Subcutaneous adipose tissue (tissue), 4 donors: ENCODE measurements around the gene SPAG9. TPM values are rescaled to one million over a fixed set of nuclear protein-coding genes. Genes with fewer than 3 reads are reported as not detected.

ENCODE experiments used
- total RNA-seq, 4 donors: library from RNA; depleted of rRNA; stranded (reverse); fragments of >200 nt; gene quantifications; one replicate each; pipeline ENCODE4 v1.1.0, GENCODE V29; 2016
- TF ChIP-seq, protein P1 (sequence below): fragments of 450-650 bp; IDR thresholded peaks from one replicate; pipeline ENCODE4 v1.5.1; 2016; ENCODE audit warnings: low read depth, mild to moderate bottlenecking, control low read depth, antibody characterized with exemption, moderate library complexity

SPAG9 gene
- total RNA-seq, 4 donors from 2014 or later = 135 to 153 (median 150) TPM

DNA sequence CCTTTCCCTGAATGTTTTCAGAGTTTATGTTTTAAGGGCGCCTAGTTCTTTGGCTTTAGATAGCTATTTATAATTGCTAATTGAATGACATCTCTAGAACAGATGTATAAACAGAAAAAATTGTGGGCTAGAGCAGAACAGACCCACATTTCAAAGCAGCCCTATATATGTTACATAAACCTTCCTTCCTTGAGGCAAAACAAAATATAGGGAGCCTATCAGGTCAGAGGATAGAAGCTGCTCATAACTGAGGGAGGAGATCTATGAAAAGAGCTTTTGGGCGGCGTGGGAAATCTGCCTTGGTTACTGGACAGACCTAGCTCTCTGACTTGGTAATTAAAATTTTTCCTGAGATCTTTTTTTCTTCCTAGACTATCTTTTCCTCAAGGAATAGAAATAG is 68.4 kb downstream of the SPAG9 start:
- TF ChIP-seq, protein P1, sequence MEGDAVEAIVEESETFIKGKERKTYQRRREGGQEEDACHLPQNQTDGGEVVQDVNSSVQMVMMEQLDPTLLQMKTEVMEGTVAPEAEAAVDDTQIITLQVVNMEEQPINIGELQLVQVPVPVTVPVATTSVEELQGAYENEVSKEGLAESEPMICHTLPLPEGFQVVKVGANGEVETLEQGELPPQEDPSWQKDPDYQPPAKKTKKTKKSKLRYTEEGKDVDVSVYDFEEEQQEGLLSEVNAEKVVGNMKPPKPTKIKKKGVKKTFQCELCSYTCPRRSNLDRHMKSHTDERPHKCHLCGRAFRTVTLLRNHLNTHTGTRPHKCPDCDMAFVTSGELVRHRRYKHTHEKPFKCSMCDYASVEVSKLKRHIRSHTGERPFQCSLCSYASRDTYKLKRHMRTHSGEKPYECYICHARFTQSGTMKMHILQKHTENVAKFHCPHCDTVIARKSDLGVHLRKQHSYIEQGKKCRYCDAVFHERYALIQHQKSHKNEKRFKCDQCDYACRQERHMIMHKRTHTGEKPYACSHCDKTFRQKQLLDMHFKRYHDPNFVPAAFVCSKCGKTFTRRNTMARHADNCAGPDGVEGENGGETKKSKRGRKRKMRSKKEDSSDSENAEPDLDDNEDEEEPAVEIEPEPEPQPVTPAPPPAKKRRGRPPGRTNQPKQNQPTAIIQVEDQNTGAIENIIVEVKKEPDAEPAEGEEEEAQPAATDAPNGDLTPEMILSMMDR = no peak

DNA sequence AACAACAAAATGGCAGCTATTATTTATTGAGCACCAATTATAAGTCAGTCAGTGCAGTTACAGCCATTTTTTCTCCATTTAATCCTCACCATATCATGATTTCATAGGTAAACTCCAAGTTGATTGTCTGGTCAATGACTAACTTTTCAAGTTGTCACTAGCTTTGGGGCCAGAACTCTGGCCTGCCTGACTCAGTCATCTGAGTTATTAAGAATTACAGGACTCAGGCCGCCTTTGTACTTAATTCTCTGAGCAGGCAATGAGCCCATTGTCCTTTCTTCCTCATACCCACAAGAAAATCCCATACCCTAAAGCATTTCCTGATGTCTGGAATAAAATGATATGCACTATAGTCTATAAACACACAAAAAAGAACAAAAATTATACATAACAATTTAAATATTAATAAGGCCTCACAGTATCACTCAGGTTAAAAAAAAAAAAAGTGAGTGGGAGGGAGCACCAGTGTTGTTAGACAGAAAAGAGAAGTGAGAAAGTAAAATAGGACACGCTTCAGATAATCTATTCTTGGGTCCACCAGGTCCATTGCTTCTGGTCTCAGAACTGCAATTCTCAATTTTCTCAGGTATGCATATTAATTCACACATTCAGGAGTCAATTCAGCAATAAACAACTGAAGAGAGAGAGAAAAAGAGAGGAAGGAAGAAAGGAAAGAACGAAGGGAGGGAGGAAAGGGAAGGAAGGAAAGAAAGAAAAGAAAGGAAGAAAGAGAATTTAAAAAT is 70.2 kb downstream of the SPAG9 start:
- TF ChIP-seq, protein P1 = no peak

DNA sequence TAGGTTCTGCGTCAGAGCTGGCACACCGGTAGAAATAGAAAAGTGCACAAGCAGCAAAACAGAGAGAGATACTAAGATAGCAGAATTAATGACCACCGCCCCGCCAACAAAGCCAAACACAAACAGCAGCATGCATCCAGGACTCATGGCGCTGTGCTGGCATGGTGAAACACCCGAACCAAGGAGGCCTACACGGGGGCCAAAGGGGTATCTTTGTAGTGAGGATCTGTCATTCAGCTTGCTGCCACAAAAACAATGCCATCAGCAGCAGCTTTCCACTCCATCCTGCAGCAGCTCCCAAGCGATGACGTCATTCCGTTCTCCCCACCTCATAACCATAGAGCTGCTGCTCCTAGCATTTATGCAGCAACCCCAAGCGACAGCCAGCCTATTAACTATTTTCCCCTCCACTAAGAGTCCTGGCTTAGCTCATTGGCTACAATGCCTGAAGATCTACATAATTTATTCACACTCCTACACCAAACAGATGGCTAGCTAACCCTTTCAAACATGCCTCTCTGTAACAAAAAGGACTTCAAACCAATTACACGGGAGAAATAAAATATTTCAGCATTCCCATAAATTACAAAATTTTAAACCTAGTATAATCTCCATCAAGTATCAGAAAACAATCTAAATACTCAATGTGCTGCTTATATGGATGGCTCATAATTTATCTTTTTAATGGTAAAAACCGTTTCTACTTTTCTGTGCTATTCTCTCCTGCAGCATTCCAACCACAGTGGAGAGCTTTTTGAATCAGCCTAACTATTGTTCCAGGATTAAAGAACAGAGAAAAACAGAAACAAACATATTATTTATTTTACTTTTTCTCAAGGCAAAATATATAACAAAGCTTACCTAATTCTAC is 73.9 kb downstream of the SPAG9 start:
- TF ChIP-seq, protein P1 = no peak

DNA sequence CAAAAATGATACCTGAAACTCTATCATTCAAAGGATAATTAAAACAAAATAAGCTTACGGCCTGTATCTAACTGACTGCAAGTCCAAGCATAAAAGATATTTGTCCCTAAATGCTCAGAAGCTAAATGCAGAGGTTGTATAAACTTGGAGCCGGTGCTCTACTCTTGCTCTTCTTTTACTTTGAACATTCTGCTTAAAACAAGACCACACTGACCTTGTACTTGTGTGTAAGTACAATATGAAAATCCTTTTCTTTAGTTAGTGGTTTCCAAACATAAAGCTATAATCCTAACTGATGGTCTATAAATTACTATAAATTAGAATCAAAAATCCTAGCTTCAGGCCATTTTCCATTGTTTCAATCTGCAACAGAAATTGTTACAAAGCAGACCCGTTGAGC is 74.6 kb downstream of the SPAG9 start:
- TF ChIP-seq, protein P1 = no peak

DNA sequence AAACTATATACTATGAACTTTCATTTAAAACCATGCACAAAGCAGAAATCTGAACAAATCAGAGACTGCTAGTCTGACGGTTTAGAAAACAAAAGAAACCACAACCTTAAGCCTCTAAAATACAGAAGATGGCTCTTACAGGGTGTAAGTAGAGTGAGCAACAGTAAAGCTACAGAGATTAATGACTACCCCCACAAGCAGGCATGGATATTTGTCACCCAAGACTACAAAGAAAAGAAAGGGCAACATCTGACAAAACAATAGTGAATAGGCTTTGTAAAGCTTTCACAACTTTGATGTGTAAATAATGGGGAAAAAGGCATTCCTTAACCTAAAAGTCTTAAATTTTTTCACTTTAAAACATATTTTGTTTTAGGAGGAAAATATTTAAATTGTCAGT is 75.0 kb downstream of the SPAG9 start:
- TF ChIP-seq, protein P1 = no peak

DNA sequence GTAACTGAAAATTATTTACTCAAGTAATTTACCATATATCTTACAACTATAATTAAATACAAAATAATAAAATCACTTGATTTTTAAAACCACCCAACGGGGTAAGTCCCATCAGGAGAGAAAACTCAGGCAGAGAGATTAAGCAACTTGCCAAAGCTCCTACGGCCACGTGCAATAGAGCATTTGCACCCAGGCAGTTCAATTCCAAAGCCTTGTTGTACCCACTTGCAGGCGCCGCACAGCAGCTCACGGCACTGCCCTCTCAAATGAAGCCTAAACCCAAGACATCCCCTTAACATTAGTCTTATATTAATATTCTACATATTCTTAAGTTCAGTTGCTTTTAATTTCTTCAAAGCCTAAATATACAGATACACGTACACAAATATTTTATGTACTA is 75.7 kb downstream of the SPAG9 start:
- TF ChIP-seq, protein P1 = no peak

DNA sequence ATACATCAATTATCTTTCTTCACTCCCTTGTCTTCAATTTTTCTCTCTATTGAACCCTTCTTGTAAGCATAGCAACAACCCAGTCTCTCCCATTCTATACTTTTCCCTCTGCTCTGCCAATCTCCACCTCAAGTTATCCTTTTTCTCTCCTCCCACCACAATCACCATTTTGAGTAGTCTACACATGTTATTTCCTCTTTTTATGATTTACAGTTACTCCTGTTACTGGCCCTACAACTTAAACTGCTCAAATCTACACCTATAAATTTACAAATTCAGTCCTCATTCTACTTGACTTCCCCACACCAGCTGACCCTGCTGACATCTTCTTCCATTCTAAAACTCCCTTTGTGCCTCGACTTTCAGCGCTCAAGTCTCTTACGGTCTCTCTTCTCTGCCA is 84.6 kb downstream of the SPAG9 start:
- TF ChIP-seq, protein P1 = no peak
